Testis (tissue), 2 donors: ENCODE results near the gene PLXNA1.

Experiments used
- POLR2A ChIP-seq: fragments of 450-650 bp; IDR thresholded peaks from one replicate; pipeline ENCODE4 v1.6.1; 2017; ENCODE audit warnings: antibody characterized with exemption, mild to moderate bottlenecking, moderate library complexity
- TF ChIP-seq, protein P1 (sequence below), 3 experiments: fragments of 450-650 bp in 2 of 3; fragments of 200-600 bp in 1 of 3; sonication (generic) in 1 of 3; IDR thresholded peaks; one replicate each; pipeline ENCODE4 v1.5.1; 2016 to 2019; ENCODE audit warnings: antibody characterized with exemption in 3 of 3, mild to moderate bottlenecking in 2 of 3, moderate library complexity in 1 of 3

DNA sequence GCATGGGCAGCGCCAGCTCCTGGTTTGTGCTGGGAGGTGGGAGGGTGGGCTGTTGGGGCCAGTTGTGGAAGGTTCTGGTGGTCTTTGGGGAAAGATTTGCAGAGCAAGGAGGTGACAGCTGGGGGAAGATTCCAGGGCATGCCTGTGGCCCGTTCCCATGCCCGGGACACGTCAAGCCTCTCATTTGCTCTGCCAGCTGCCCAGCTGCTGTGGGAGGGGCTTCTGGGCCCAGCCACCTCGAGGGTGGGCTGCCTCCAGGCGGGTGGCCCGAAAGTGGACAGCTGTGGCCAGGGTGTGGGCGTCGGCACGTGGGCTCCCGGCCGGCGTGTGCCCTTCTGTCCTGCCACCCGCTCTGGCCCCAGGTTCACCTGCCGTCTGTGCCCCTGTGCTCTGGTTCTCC lies 17.2 kb downstream of the PLXNA1 start:
- TF ChIP-seq, protein P1, sequence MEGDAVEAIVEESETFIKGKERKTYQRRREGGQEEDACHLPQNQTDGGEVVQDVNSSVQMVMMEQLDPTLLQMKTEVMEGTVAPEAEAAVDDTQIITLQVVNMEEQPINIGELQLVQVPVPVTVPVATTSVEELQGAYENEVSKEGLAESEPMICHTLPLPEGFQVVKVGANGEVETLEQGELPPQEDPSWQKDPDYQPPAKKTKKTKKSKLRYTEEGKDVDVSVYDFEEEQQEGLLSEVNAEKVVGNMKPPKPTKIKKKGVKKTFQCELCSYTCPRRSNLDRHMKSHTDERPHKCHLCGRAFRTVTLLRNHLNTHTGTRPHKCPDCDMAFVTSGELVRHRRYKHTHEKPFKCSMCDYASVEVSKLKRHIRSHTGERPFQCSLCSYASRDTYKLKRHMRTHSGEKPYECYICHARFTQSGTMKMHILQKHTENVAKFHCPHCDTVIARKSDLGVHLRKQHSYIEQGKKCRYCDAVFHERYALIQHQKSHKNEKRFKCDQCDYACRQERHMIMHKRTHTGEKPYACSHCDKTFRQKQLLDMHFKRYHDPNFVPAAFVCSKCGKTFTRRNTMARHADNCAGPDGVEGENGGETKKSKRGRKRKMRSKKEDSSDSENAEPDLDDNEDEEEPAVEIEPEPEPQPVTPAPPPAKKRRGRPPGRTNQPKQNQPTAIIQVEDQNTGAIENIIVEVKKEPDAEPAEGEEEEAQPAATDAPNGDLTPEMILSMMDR (IDR thresholded peaks at IDR 0.05), result no peak
- no peak for TF ChIP-seq POLR2A
